Loucy (cell line): ENCODE data around the gene CDYL2.
"Not testable (repeated sequence)": the region's sequence is repeated elsewhere in the genome, so short reads cannot be mapped to it uniquely, and the experiment has no call there.

Source experiments
- H2AFZ ChIP-seq: fragments of 200-600 bp; sonication (generic); 2 replicates; pipeline ENCODE4 v1.6.0; 2016; ENCODE audit warnings: antibody characterized with exemption, mild to moderate bottlenecking, low read length, moderate library complexity
- H3F3A ChIP-seq: fragments of 200-600 bp; 2 replicates; pipeline ENCODE4 v1.6.0; 2016; ENCODE audit warnings: antibody characterized with exemption, low read depth, mild to moderate bottlenecking
- H3K27me3 ChIP-seq: fragments of 200-600 bp; sonication (generic); 2 replicates; pipeline ENCODE4 v1.6.1; 2014; ENCODE audit warnings: low read length, mild to moderate bottlenecking; ENCODE audit not compliant: insufficient read depth, poor library complexity, severe bottlenecking
- H3K36me3 ChIP-seq: fragments of 200-600 bp; sonication (generic); 2 replicates; pipeline ENCODE4 v1.6.1; 2016; ENCODE audit warnings: low read length; ENCODE audit not compliant: insufficient read depth
- H3K4me1 ChIP-seq: fragments of 200-600 bp; sonication (generic); 2 replicates; pipeline ENCODE4 v1.5.1; 2014; ENCODE audit warnings: low read length, mild to moderate bottlenecking; ENCODE audit not compliant: insufficient read depth, poor library complexity, severe bottlenecking
- H3K4me2 ChIP-seq: fragments of 200-600 bp; sonication (generic); 2 replicates; pipeline ENCODE4 v1.6.0; 2014; ENCODE audit warnings: antibody characterized with exemption, low read length, low read depth, mild to moderate bottlenecking; ENCODE audit not compliant: poor library complexity, severe bottlenecking
- H3K4me3 ChIP-seq: fragments of 200-600 bp; sonication (generic); 2 replicates; pipeline ENCODE4 v1.5.1; 2014; ENCODE audit warnings: low read length, mild to moderate bottlenecking, mixed read lengths; ENCODE audit not compliant: poor library complexity, severe bottlenecking
- H3K79me2 ChIP-seq: fragments of 200-600 bp; sonication (generic); 2 replicates; pipeline ENCODE4 v1.6.1; 2014; ENCODE audit warnings: low read length; ENCODE audit not compliant: insufficient read depth
- H3K9ac ChIP-seq: fragments of 200-600 bp; sonication (generic); 2 replicates; pipeline ENCODE4 v1.6.0; 2014; ENCODE audit warnings: mild to moderate bottlenecking, low read depth, low read length, moderate library complexity; ENCODE audit not compliant: poor library complexity, severe bottlenecking
- H3K9me2 ChIP-seq: fragments of 200-600 bp; sonication (generic); replicated peaks from 2 replicates; pipeline ENCODE4 v1.6.1; 2016; ENCODE audit warnings: low read depth, low read length, mixed read lengths
- H3K9me3 ChIP-seq: fragments of 200-600 bp; sonication (generic); 2 replicates; pipeline ENCODE4 v1.6.1; 2014; ENCODE audit warnings: mild to moderate bottlenecking, antibody characterized with exemption, low read length, low read depth; ENCODE audit not compliant: insufficient read depth
- H4K20me1 ChIP-seq: fragments of 200-600 bp; sonication (generic); 2 replicates; pipeline ENCODE4 v1.6.0; 2014; ENCODE audit warnings: antibody characterized with exemption, low read length, mild to moderate bottlenecking; ENCODE audit not compliant: insufficient read depth, poor library complexity, severe bottlenecking
- EZH2phosphoT487 ChIP-seq: fragments of 200-600 bp; IDR thresholded peaks from 2 replicates; pipeline ENCODE4 v1.6.1; 2018; ENCODE audit warnings: antibody characterized with exemption, mild to moderate bottlenecking, moderate library complexity, borderline replicate concordance
- TF ChIP-seq, protein P1 (sequence below): fragments of 200-600 bp; sonication (generic); conservative IDR thresholded peaks from 2 replicates; pipeline ENCODE4 v1.5.1; 2014; ENCODE audit warnings: mild to moderate bottlenecking, antibody characterized with exemption, low read length

Gene CDYL2

GRCh38 chr16:80790751-80791150 lies 13.6 kb downstream of the CDYL2 start:
- Histone ChIP-seq H2AFZ (no peak overlapping the region), H3K9me3 (no peaks in the 10 kb centered on the region), H3K4me3 (no peak overlapping the region)

GRCh38 chr16:80788027-80788426 lies 16.4 kb downstream of the CDYL2 start:
- Histone ChIP-seq H3K9ac (no peak overlapping the region), H3K9me2 (no peaks in the 10 kb centered on the region), H3K9me3 (peaks cover 12% of the 10 kb centered on the region), H3K4me1 (no peaks in the 10 kb centered on the region), H3F3A (no peaks in the 10 kb centered on the region), H3K27me3 (no peaks in the 10 kb centered on the region), H3K79me2 (peaks cover 81% of the 10 kb centered on the region), H3K36me3 (no peaks in the 10 kb centered on the region; the same call in 1 of the 2 replicates), H4K20me1 (no peaks in the 10 kb centered on the region), H3K4me3 (no peak overlapping the region), H3K4me2 (no peak overlapping the region), H2AFZ (no peak overlapping the region)
- TF ChIP-seq, protein P1, sequence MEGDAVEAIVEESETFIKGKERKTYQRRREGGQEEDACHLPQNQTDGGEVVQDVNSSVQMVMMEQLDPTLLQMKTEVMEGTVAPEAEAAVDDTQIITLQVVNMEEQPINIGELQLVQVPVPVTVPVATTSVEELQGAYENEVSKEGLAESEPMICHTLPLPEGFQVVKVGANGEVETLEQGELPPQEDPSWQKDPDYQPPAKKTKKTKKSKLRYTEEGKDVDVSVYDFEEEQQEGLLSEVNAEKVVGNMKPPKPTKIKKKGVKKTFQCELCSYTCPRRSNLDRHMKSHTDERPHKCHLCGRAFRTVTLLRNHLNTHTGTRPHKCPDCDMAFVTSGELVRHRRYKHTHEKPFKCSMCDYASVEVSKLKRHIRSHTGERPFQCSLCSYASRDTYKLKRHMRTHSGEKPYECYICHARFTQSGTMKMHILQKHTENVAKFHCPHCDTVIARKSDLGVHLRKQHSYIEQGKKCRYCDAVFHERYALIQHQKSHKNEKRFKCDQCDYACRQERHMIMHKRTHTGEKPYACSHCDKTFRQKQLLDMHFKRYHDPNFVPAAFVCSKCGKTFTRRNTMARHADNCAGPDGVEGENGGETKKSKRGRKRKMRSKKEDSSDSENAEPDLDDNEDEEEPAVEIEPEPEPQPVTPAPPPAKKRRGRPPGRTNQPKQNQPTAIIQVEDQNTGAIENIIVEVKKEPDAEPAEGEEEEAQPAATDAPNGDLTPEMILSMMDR, result no peak
- no peak for TF ChIP-seq EZH2phosphoT487

More at GRCh38 chr16:80790751-80791150, 13.6 kb downstream of the CDYL2 start:
- Histone ChIP-seq H4K20me1 (no peaks in the 10 kb centered on the region), H3K9me2 (no peaks in the 10 kb centered on the region), H3K27me3 (no peaks in the 10 kb centered on the region), H3K9ac (no peak overlapping the region), H3K79me2 (peaks cover 90% of the 10 kb centered on the region), H3K4me1 (no peaks in the 10 kb centered on the region), H3K36me3 (no peaks in the 10 kb centered on the region; the same call in 1 of the 2 replicates), H3K4me2 (no peak overlapping the region), H3F3A (no peaks in the 10 kb centered on the region)
- TF ChIP-seq, protein P1, result no peak
- TF ChIP-seq EZH2phosphoT487, result no peak

GRCh38 chr16:80786561-80786960 lies 17.8 kb downstream of the CDYL2 start:
- peaks cover 79% of the 10 kb centered on the region for H3K79me2 ChIP-seq
- not testable (repeated sequence) for H4K20me1 ChIP-seq, H3K9ac ChIP-seq, H3K27me3 ChIP-seq, H3K4me2 ChIP-seq, H2AFZ ChIP-seq, H3K9me2 ChIP-seq, H3K4me1 ChIP-seq, H3F3A ChIP-seq, H3K4me3 ChIP-seq, H3K36me3 ChIP-seq
- peaks cover 22% of the 10 kb centered on the region for H3K9me3 ChIP-seq

DNA sequence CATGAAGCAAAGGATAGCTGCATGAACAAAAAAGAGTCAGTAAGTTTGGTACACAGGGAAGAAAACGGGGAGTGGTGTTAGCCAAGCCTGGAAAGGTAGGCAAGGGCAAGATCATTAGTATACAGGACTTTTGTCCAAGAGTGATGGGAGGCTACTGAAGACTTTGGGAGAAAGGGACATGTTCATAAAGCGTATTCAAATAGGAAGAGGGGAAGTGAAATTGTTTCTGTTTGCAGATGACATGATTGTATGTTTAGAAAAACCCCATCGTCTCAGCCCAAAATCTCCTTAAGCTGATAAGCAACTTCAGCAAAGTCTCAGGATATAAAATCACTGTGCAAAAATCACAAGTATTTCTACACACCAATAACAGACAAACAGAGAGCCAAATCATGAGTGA lies 19.4 kb downstream of the CDYL2 start:
- H3K79me2 ChIP-seq, result peaks cover 74% of the 10 kb centered on the region
- no peak overlapping the region for H3K4me3 ChIP-seq
- TF ChIP-seq EZH2phosphoT487, result no peak
- TF ChIP-seq, protein P1, result no peak
- no peak overlapping the region for H3K4me2 ChIP-seq
- peaks cover 3% of the 10 kb centered on the region for H3K4me1 ChIP-seq
- H3K36me3 ChIP-seq, result no peaks in the 10 kb centered on the region
- H3K27me3 ChIP-seq, result no peaks in the 10 kb centered on the region
- no peaks in the 10 kb centered on the region for H4K20me1 ChIP-seq
- peaks cover 22% of the 10 kb centered on the region for H3K9me3 ChIP-seq
- H3F3A ChIP-seq, result no peaks in the 10 kb centered on the region
- H3K9me2 ChIP-seq, result no peaks in the 10 kb centered on the region
- H3K9ac ChIP-seq, result no peak overlapping the region
- no peak overlapping the region for H2AFZ ChIP-seq
